ENCODE results near the gene SLC7A9.
"Not testable (repeated sequence)": the region's sequence is repeated elsewhere in the genome, so short reads cannot be mapped to it uniquely, and the experiment has no call there.

Gene SLC7A9

DNA sequence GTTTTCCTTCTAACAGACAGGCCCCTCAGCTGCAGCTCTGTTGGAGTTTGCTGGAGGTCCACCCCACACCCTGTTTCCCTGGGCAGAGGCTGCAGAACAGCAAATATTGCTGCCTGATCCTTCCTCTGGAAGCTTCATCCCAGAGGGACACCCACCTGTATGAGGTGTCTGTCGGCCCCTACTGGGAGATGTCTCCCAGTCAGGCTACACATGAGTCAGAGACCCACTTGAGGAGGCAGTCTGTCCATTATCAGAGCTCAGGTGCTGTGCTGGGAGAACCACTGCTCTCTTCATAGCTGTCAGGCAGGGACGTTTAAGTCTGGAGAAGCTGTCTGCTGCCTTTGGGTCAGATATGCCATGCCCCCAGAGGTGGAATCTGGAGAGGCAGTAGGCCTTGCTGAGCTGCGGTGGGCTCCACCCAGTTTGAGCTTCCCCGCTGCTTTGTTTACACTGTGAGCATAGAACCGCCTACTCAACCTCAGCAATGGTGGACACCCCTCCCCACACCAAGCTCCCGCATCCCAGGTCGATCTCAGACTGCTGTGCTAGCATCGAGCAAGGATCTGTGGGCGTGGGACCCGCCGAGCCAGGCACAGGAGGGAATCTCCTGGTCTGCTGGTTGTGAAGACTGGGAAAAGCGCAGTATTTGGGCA is 82.3 kb downstream of the SLC7A9 start:
- not testable (repeated sequence) for DNase-seq

DNA sequence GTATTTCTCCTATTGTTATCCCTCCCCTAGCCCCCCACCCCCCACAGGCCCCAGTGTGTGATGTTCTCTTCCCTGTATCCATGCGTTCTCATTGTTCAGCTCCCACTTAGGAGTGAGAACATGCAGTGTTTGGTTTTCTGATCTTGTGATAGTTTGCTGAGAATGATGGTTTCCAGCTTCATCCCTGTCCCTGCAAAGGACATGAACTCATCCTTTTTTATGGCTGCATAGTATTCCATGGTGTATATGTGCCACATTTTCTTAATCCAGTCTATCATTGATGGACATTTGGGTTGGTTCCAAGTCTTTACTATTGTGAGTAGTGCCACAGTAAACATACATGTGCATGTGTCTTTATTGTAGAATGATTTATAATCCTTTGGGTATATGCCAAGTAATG is 87.5 kb downstream of the SLC7A9 start:
- not testable (repeated sequence) for DNase-seq

GRCh38 chr19:32781280-32781679 is 88.3 kb downstream of the SLC7A9 start:
- DNase-seq, result no peak

All from NCI-H1436 (cell line).